ENCODE data around the gene NAA35.

Gene NAA35

GRCh38 chr9:85942913-85943709 lies 2.2 kb downstream of the NAA35 start:
- TF ChIP-seq GABPA (IDR thresholded peaks at IDR 0.05; ENCODE audit: low read depth) (no peak), SPI1 (IDR thresholded peaks at IDR 0.05; ENCODE audit: borderline replicate concordance, low read depth) (no peak), CTCF (IDR thresholded peaks at IDR 0.05; ENCODE audit: insufficient read depth, low read length) (no peak), POLR2AphosphoS5 (IDR thresholded peaks at IDR 0.05; ENCODE audit: low read depth) (no peak), REST (IDR thresholded peaks at IDR 0.05; ENCODE audit: insufficient replicate concordance, low read depth) (no peak)
- Histone ChIP-seq H3K4me3 (replicated peaks; ENCODE audit: insufficient read depth, low read length) (no peak overlapping the region), H3K27ac (replicated peaks) (no peak overlapping the region), H3K27me3 (ENCODE audit: insufficient read depth, poor library complexity, severe bottlenecking) (no peaks in the 10 kb centered on the region)
- DNase-seq (ENCODE audit: low read depth in 1 of 2, low spot score in 1 of 2) = no peak

- no peak overlapping the region for H3K27ac ChIP-seq (replicated peaks)
These were observed 2.9 kb downstream of the NAA35 start for GRCh38 chr9:85943757-85944430.

More at GRCh38 chr9:85943757-85944430, 2.9 kb downstream of the NAA35 start:
- TF ChIP-seq CTCF (IDR thresholded peaks at IDR 0.05; ENCODE audit: insufficient read depth, low read length) = no peak
- no peak for TF ChIP-seq REST (IDR thresholded peaks at IDR 0.05; ENCODE audit: insufficient replicate concordance, low read depth)
- TF ChIP-seq GABPA (IDR thresholded peaks at IDR 0.05; ENCODE audit: low read depth) = no peak
- TF ChIP-seq SPI1 (IDR thresholded peaks at IDR 0.05; ENCODE audit: borderline replicate concordance, low read depth) = no peak
- no peak for TF ChIP-seq POLR2AphosphoS5 (IDR thresholded peaks at IDR 0.05; ENCODE audit: low read depth)
- Histone ChIP-seq H3K4me3 (replicated peaks; ENCODE audit: insufficient read depth, low read length) (no peak overlapping the region), H3K27me3 (ENCODE audit: insufficient read depth, poor library complexity, severe bottlenecking) (no peaks in the 10 kb centered on the region)
- DNase-seq (ENCODE audit: low read depth in 1 of 2, low spot score in 1 of 2) = no peak

Data from HL-60 (cell line).